Nucleus accumbens (tissue), 56 donors: ENCODE data around the gene OGFOD3.
"Not testable (repeated sequence)": the region's sequence is repeated elsewhere in the genome, so short reads cannot be mapped to it uniquely, and the experiment has no call there.

Source experiments
- DNase-seq, 56 donors: peaks; one replicate each; lab custom pipeline; 2025; lab: John Stamatoyannopoulos, UW

The OGFOD3 gene

DNA sequence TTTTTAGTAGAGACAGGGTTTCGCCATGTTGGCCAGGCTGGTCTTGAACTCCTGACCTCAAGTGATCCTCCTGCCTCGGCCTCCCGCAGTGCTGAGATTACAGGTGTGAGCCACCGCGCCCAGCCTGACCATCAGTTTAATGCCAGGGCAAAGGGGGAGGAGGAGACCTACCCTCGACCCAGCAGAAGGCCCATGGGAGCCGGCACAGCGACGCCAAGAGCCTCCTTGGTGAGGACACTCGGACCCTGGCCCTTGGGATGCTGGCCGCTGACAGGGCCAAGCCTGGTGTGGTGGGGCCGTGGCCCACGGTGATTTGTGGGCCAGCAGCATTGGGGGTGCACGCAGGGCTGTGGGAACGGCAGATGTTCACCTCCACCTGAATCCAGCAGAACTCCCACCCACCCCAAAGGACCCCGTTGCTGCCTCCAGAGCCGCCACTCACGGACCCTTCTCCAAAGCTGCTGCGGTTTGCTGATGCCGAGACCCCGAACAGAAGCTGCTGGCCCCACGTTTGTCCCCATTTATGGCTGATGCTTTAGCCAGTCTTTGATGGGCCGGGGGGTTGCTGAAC, 26.8 kb downstream of the OGFOD3 start:
- DNase-seq, result no peak

DNA sequence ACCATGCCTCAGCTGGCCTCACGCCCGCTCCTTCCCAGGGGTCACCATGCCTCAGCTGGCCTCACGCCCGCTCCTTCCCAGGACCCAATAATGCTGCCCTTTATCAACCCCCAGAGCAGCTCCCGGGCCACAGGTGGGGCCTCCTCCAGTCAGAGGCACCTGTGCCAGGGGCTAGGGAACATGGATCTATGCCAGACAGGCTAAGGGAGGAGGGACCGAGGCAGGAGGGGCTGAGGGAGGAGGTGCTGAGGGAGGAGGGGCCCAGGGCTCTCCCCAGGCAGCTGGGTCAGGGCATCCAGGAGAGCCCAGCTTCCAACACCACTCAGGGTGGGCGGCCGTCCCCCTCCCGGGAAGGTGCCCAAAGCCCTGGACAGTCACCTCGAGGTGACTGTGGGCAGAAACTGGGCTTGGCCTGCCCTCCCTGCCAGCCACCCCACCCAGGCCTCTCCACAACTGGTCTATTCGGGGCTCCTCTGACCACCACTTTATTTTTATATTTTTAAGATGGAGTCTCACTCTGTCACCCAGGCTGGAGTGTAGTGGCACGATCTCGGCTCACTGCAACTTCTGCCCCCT, 27.4 kb downstream of the OGFOD3 start:
- no peak for DNase-seq

DNA sequence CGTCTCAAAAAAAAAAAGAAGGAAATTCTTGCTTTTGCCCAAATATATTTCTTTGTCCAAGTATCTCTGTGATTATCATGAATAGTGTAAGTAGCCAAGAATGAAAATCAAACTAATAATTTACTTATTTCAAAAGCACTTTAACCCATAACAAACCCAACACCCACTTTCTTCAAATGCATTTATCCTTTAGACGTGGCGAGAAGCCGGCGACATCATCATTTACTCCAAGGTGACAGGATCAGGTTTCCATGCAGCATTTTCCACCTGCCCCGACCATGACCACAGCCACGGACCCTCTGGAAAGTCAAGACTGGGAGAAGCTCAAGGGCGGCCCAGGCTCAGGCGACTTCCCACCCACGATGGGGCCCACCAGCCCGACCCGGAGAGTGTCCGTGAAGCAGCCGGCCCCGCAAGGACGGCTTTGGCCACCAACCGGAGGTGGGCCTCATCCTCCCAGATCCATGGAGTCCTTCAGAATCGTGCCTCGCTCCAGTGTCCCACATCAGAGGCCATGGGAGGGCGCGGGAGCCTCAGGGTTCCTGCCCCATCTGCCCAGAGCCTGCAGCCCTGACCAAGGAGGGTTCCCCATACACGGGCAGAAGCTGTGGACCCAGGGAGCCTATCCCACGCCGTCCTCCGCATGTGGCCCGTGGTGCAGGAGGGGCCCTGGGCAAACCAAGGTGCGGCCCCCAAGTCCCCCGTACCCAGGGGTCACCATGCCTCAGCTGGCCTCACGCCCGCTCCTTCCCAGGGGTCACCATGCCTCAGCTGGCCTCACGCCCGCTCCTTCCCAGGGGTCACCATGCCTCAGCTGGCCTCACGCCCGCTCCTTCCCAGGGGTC, 28.1 kb downstream of the OGFOD3 start:
- DNase-seq, result no peak

DNA sequence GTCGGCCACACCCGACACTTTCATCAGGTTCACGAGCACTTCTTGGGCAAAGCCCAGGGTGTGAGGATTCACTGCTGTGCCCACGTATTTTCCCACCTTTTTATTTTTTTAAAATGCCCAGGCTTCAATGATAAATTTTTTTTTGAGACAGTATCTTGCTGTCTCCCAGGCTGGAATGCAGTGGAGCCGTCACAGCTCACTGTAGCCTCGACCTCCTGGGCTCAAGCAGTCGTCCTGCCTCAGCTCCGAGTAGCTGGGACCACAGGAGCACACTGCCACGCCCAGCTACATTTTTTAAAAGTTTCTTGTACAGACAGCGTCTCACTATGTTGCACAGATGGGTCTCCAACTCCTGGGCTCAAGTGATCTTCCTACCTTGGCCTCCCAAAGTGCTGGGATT, 29.0 kb downstream of the OGFOD3 start:
- DNase-seq, result no peak

DNA sequence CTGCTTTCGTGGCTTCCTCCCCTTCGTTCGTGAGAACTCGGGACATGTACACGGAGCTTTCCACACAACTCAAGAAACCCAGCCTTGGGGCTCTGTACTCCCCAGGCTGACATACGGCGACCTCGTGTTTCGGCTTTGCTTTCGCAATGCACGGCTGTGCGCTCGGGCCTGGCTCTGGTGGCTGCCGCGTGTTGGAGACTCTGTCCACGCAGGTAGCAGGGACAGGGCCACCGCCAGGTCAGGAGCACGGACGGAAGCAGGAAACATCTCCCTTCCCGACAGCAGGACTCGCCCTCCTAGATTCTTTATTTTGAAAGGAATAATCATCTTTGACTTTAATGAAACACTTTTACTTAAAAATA, 29.5 kb downstream of the OGFOD3 start:
- DNase-seq, result no peak

DNA sequence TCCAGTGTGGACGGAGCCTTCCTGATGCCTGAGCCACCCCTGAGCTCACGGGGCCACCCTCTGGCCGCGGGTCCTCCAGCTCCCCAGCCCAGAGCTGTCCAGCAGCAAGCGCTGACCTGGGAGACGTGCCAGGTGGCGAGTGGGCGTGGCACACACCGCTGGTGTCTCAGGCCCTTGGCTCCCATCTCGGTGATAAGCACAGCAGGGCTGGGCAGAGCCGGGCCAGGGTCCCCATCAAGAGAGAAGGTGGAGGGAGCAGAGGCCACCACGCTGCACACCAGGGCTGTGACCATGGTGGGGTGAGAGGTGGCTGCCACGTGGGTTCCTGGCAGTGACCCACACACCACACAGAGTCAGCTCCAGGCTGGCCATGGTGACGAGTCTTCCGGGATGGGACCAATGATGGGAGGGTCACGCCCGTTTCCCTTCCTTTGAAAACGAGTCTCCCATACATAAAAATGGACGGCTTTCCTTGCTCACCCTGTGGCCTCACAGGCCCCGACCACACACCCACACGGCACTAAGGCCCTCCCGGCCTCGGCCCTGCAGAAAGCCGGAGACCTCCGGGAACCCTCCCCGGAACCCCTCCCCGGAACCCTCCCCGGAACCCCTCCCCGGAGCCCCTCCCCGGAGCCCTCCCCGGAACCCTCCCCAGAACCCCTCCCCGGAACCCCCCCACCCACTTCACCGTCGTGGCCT, 30.0 kb downstream of the OGFOD3 start:
- DNase-seq, result no peak

DNA sequence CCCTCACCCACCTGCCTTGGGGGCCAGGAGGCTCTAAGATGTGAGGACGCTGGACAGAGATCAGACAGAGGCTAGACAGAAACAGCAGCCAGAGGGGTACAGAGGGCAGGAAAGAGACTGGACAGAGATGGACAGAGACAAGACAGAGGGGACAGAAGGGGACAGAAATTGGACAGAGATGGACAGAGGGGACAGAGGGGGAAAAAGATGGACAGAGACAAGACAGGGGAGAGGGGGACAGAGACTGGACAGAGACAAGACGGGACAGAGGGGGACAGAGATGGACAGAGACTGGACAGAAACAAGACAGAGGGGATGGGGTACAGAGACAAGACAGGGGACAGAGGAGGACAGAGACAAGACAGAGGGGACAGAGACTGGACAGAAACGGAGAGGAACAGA, 30.7 kb downstream of the OGFOD3 start:
- no peak for DNase-seq

DNA sequence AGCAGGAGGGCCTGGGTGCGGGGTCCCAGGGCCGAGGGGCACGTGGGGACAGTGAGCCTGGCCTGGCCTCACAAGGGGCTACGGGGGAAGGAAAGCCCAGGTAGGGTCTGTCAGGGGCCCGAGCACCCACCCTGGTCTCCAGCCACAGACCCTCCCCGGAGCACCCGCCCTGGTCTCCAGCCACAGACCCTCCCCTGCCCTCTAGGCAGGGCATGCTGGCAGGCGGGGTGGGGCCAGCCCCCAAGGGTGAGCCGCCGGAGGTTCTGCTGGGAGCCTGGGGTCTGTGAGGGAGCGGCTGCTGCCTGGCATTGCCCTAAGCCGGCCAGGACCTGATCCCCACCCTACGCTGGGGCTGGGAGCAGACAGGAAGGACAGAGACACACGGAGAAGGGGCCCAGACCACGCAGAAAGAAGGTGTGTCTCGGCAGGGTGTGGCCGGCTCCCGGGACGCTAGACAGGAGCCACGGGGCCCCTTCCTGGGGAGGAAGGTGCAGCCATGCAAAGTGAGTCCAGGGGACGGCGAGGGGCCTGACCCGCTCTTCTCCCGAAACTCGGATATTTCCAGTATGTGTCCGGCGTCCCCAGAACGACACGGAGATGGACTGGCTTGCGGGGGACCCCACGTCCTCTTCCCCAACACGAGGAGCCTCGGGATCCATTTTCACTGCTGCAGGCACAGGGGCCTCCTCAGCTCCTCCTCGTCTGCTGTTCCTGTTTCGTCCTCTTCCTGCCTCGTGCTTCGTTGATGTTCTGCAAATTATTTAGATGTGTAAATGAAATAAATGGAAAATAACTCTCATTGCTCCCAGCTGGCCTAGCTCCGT, 31.3 kb downstream of the OGFOD3 start:
- no peak for DNase-seq

DNA sequence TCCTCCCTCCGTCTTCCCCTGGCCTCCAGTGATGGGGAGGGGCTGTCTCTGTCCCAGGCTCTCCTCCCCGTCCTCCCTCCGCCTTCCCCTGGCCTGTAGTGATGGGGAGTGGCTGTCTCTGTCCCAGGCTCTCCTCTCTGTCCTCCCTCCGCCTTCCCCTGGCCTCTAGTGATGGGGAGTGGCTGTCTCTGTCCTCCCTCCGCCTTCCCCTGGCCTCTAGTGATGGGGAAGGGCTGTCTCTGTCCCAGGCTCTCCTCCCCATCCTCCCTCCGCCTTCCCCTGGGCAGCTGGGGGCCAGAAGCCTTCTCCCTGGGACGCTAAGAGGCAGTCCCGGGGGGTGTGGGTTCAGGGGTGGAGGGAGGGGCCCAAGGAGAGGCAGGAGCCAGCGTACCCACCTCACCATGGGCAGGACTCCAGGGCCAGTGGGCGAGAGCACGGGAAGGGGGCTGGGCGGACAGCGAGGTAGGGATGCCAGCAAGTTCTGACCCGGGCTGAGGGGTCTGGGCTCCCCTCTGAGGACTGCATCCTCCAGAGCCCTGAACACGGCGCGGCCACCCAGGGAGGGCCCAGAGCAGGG, 32.0 kb downstream of the OGFOD3 start:
- DNase-seq, result no peak

DNA sequence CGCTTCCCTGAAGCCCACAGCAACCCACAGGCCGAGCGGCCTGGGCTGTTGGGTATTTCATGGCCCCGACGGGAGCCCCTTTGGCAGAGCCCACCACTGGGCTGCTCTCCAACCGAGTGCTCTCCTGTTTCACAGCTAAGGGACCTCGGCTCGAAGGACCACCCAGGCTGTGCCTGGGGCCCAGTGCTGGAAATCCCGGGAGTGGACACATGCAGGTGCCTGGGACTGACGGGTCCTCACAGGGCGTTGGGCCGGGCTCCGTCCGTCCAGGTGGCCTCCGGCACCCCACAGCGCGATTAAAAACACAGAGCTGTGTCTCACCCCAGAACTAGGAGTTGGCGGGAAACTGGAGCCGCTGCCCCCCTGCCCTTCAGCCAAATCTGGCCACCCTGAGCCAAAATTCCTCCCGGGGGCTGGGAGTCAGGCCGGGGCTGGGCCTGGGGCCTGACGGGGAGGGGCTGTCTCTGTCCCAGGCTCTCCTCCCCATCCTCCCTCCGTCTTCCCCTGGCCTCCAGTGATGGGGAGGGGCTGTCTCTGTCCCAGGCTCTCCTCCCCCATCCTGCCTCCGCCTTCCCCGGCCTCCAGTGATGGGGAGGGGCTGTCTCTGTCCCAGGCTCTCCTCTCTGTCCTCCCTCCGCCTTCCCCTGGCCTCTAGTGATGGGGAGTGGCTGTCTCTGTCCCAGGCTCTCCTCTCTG, 32.7 kb downstream of the OGFOD3 start:
- DNase-seq, result no peak

DNA sequence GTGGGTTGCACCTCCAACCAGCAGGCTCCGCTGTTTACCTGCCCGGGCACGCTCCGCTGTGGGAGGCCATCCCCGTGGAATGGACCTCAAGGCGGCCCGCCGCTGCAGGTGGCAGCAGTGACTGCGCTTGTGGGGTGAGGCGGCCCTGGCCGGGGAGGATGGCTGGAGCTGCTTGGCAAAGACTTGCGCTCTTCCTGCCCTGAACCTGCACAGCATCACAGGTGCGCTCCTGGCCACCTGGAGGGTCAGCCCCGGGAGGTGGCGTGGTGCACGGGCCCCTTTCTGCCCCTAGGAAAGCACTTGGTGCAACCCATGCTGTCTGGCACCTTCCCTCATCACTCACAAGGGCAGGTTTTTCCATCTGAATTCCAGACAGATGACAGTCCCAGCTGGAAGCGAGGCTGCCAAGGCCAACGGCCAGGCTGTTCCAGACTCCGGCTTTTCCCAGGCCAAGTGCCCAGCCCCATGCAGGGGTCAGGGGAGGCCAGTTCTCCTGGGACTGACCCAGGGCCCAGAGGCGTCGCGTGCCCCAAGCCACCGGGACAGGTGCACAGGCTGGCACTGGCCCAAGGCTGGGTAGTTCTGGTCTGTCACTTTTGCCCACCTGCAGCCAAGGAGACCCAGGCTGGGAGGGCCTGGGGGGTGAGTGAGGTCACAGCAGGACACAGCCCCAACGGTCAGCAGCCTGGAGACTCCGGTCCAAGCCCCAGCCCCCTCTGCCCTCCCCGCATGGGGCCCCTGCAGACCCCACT, 33.5 kb downstream of the OGFOD3 start:
- no peak for DNase-seq

DNA sequence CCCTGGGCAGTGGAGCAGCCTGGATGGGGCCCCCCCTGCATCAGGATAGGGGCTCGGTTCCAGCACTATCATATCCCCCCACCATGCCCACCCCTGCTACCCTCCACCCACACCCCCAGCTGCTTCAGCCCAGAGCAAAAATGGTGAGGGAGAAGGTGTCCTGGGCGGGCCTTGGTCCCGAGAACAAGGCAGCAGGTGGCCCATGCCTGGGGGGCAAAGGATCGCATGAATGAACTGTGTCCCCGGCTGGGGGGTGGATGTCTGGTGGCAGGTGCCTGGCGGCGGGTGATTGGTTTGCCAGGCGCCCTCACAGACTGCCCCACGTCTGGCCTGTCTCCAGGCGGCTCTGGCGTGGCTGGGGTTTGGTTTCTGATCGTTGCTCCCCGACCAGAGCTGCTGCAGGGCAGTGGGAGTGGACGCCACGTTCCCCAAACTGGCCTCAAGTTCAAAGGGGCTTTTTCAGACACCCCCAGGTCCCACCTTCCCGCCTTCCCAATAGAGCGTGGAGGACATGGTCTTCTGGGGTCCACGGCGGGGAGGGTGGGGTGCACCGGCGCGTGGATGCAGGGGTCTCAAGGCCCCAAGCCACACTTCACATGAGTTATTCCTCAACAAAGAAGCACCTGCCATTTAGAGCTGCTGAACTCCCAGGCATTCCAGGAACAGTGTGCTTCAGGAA, 34.2 kb downstream of the OGFOD3 start:
- no peak for DNase-seq

DNA sequence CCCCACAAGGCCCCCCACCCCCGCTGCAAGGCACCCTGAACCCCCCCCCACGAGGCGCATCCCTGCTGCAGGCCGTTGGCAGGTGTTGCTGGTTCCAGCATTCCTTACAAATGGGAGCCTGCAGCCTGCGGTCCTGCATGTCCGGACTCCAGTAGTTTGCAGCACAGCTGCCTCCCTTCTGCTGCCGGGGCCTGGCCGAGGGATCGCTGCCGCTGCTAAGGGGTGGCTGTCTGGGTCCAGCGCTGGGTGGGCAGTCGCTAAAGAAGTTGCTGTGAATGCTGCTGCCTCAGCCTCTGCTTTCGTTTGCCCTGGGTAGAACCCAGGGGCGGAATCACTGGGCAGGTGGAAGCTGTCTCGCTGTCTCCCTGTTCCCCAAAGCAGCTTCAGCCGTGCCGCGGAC, 35.0 kb downstream of the OGFOD3 start:
- no peak for DNase-seq

DNA sequence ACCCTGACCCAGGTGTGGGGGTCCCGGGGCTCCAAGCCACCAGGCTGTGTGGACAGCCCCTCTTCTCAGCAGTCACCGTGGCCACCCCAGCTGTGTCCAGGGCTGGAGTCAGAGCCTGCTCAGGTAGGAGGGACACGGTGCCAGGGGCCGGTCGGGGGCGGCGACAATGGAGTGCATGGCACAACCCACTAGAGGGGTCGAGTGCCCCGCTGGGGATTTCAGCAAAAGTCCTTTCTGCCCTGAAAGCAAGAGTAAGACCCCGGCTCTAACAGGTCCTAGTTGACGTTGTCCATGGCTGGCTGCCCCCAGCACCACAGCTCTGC, 35.5 kb downstream of the OGFOD3 start:
- DNase-seq, result no peak

DNA sequence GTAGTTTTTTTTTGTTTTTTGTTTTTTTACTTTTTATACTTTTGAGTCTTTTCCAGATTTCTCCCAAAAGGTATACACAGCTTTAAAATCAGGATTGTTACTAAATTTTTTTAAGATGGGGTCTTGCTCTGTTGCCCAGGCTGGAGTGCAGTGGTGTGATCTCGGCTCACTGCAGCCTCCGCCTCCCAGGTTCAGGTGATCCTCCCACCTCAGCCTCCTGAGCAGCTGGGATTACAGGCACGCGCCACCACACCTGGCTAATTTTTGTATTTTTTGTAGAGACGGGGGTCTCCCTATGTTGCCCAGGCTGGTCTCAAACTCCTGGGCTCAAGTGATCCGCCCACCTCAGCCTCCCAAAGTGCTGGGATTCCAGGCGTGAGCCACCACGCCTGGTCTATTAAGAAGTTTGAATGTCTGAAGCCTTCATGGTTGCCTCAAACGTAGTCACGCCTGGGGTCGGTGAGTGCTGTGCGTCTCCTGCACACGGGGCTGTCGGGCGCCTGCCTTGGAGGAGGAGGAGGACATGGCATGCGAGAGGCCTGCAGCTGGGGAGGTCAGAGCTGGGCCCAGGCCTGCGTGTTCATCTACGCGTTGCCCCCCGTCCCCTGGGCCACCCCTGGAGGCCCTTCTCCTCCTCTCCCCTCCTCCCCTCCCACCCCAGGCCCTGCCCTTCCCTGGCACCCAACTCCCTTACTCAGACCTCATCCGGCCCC, 36.0 kb downstream of the OGFOD3 start:
- not testable (repeated sequence) for DNase-seq

DNA sequence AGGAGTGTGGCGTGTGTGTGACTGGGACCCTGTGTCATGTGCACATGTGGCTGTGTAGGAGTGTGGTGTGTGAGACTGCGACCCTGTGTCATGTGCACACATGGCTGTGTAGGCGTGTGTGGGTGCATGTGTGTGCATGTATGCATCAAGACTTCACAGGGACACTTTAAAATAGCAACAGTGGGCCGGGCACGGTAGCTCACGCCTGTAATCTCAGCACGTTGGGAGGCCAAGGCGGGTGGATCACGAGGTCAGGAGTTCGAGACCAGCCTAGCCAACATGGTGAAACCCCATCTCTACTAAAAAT, 36.7 kb downstream of the OGFOD3 start:
- DNase-seq, result not testable (repeated sequence)

DNA sequence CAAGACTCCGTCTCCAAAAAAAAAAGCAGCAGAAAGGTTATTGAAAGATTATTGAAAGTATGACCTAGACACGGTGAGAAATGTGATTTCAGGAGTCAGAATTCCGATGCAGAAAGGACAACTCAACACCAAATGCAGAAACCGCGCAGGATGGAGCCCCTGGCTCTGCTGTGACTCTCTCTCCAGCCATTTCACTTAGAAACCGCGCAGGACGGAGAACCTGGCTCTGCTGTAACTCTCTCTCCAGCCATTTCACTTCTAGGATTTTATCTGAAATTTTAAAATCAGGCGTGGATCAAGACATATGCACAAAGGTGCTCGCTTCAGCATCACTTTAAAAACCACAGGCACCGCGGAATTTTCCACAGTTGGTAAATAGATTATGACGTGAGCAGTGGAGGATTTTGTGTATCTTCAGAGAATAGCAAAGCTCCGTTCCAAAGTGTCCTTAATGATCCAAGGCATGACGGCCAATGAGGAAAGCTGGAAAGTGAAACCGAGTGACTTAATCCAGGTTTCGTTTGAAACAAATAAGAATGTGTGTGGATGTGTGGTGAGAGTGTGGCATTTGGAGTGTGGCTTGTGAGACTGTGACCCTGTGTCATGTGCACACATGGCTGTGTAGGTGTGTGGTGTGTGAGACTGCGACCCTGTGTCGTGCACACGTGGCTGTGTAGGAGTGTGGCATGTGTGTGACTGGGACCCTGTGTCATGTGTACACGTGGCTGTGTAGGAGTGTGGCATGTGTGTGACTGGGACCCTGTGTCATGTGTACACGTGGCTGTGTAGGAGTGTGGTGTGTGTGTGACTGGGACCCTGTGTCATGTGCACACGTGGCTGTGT, 37.3 kb downstream of the OGFOD3 start:
- no peak for DNase-seq
